Measurements from ENCODE around the gene SMC1A.

DNA sequence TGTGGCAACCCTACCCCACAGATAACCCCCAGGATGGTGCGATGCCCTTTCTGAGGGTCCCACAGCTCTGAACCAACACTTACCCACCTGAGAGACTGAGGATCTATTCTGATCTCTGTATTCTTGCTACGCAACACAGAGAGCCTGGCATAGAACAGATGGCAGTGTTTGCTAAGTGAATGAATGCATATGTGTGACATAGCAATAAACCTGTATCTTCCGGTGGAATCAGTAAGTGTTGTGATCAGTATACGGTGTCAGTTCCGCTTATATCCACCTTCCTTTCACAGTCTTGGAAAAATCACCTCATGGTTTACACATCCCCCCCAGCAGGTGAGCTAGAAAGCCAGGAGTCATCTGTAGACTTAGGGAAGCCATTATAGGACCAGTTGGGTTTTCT lies 17.6 kb upstream of the SMC1A start:
- TF ChIP-seq CEBPB (IDR thresholded peaks at IDR 0.05; ENCODE audit: low read depth, low read length) (no peak), RBBP5 (IDR thresholded peaks at IDR 0.05; ENCODE audit: borderline replicate concordance, low read depth, low read length) (no peak), CHD2 (IDR thresholded peaks at IDR 0.05; ENCODE audit: low read length) (no peak), POLR2AphosphoS5 (IDR thresholded peaks at IDR 0.05; ENCODE audit: low read depth, low read length) (no peak), YY1 (IDR thresholded peaks at IDR 0.05; ENCODE audit: low read depth, low read length) (no peak), ATF2 (IDR thresholded peaks at IDR 0.05; ENCODE audit: low read length) (no peak)
- TF ChIP-seq, protein P1, sequence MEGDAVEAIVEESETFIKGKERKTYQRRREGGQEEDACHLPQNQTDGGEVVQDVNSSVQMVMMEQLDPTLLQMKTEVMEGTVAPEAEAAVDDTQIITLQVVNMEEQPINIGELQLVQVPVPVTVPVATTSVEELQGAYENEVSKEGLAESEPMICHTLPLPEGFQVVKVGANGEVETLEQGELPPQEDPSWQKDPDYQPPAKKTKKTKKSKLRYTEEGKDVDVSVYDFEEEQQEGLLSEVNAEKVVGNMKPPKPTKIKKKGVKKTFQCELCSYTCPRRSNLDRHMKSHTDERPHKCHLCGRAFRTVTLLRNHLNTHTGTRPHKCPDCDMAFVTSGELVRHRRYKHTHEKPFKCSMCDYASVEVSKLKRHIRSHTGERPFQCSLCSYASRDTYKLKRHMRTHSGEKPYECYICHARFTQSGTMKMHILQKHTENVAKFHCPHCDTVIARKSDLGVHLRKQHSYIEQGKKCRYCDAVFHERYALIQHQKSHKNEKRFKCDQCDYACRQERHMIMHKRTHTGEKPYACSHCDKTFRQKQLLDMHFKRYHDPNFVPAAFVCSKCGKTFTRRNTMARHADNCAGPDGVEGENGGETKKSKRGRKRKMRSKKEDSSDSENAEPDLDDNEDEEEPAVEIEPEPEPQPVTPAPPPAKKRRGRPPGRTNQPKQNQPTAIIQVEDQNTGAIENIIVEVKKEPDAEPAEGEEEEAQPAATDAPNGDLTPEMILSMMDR (IDR thresholded peaks at IDR 0.05; ENCODE audit: control extremely low read depth in 1 of 3, insufficient read depth in 1 of 3, low read depth in 1 of 3, low read length in 3 of 3), result no peak
